H9 (cell line): Measurements from ENCODE around the gene PPFIA2. TPM values are rescaled to one million over a fixed set of nuclear protein-coding genes. Genes with fewer than 3 reads are reported as not detected.

Experiments used
- DNase-seq: peaks from one replicate; pipeline ENCODE4 v3.0.0-alpha.2; 2017
- H2AFZ ChIP-seq: one replicate; pipeline ENCODE4 v1.6.1; 2013; ENCODE audit warnings: mild to moderate bottlenecking, low read length, control low read depth, moderate library complexity
- H2AK5ac ChIP-seq: 2 replicates; pipeline ENCODE4 v1.6.1; 2013; ENCODE audit warnings: low read length, control low read depth, mixed read lengths; ENCODE audit not compliant: insufficient read length
- H2BK120ac ChIP-seq: one replicate; pipeline ENCODE4 v1.6.1; 2013; ENCODE audit warnings: low read depth, mild to moderate bottlenecking, low read length, control low read depth, inconsistent platforms; ENCODE audit not compliant: poor library complexity, severe bottlenecking
- H2BK12ac ChIP-seq: 2 replicates; pipeline ENCODE4 v1.6.1; 2013; ENCODE audit warnings: low read length, control low read depth, mixed read lengths, low read depth; ENCODE audit not compliant: insufficient read length
- H2BK15ac ChIP-seq: 2 replicates; pipeline ENCODE4 v1.6.1; 2013; ENCODE audit warnings: low read depth, low read length, control low read depth
- H2BK20ac ChIP-seq: one replicate; pipeline ENCODE4 v1.6.1; 2013; ENCODE audit warnings: low read depth, mild to moderate bottlenecking, low read length, control low read depth, inconsistent platforms; ENCODE audit not compliant: poor library complexity, severe bottlenecking
- H2BK5ac ChIP-seq: 2 replicates; pipeline ENCODE4 v1.6.1; 2013; ENCODE audit warnings: low read length, control low read depth, mixed read lengths; ENCODE audit not compliant: insufficient read length
- H3K14ac ChIP-seq: 2 replicates; pipeline ENCODE4 v1.6.1; 2013; ENCODE audit warnings: low read length, control low read depth; ENCODE audit not compliant: insufficient read depth
- H3K18ac ChIP-seq: 2 replicates; pipeline ENCODE4 v1.6.1; 2013; ENCODE audit warnings: low read depth, mild to moderate bottlenecking, mixed read lengths, low read length, control low read depth; ENCODE audit not compliant: insufficient read length
- H3K23ac ChIP-seq: 2 replicates; pipeline ENCODE4 v1.6.1; 2013; ENCODE audit warnings: low read length, control low read depth, mixed read lengths, low read depth; ENCODE audit not compliant: insufficient read length
- H3K23me2 ChIP-seq: 2 replicates; pipeline ENCODE4 v1.6.1; 2013; ENCODE audit warnings: low read depth, mild to moderate bottlenecking, mixed read lengths, low read length, control low read depth; ENCODE audit not compliant: insufficient read length, poor library complexity, severe bottlenecking
- H3K27ac ChIP-seq: 2 replicates; pipeline ENCODE4 v1.5.1; 2013; ENCODE audit warnings: low read length, control low read depth, mixed read lengths, low read depth; ENCODE audit not compliant: insufficient read length
- H3K27me3 ChIP-seq: 2 replicates; pipeline ENCODE4 v1.6.1; 2013; ENCODE audit warnings: low read length, control low read depth, inconsistent platforms; ENCODE audit not compliant: insufficient read depth
- H3K4ac ChIP-seq: 2 replicates; pipeline ENCODE4 v1.6.1; 2013; ENCODE audit warnings: low read depth, mild to moderate bottlenecking, control low read depth, inconsistent platforms, low read length, moderate library complexity
- H3K4me1 ChIP-seq: 2 replicates; pipeline ENCODE4 v1.6.1; 2013; ENCODE audit warnings: low read length, control low read depth, inconsistent platforms; ENCODE audit not compliant: insufficient read depth
- H3K4me2 ChIP-seq: 2 replicates; pipeline ENCODE4 v1.6.1; 2013; ENCODE audit warnings: low read length, control low read depth, mixed read lengths; ENCODE audit not compliant: insufficient read length, insufficient read depth
- H3K56ac ChIP-seq: 2 replicates; pipeline ENCODE4 v1.6.1; 2013; ENCODE audit warnings: low read depth, mild to moderate bottlenecking, mixed read lengths, low read length, control low read depth; ENCODE audit not compliant: insufficient read length
- H3K79me1 ChIP-seq: 2 replicates; pipeline ENCODE4 v1.6.1; 2013; ENCODE audit warnings: low read depth, mild to moderate bottlenecking, moderate library complexity, low read length, control low read depth, inconsistent platforms; ENCODE audit not compliant: insufficient read depth, poor library complexity, severe bottlenecking
- H3K79me2 ChIP-seq: 2 replicates; pipeline ENCODE4 v1.6.1; 2013; ENCODE audit warnings: low read length, control low read depth, inconsistent platforms; ENCODE audit not compliant: insufficient read depth
- H3K9ac ChIP-seq: 2 replicates; pipeline ENCODE4 v1.6.1; 2013; ENCODE audit warnings: low read length, control low read depth, mixed read lengths; ENCODE audit not compliant: insufficient read length; ENCODE audit errors: extremely low read depth
- H3K9me3 ChIP-seq: one replicate; pipeline ENCODE4 v1.6.1; 2013; ENCODE audit warnings: low read depth, low read length, inconsistent platforms; ENCODE audit not compliant: control insufficient read depth
- H3T11ph ChIP-seq: one replicate; pipeline ENCODE4 v1.6.1; 2013; ENCODE audit warnings: mild to moderate bottlenecking, low read length, control low read depth, inconsistent platforms
- H4K20me1 ChIP-seq: one replicate; pipeline ENCODE4 v1.6.1; 2013; ENCODE audit not compliant: control insufficient read depth, insufficient read length, insufficient read depth
- H4K5ac ChIP-seq: 2 replicates; pipeline ENCODE4 v1.6.1; 2013; ENCODE audit warnings: low read depth, mild to moderate bottlenecking, mixed read lengths, low read length, control low read depth; ENCODE audit not compliant: insufficient read length
- H4K8ac ChIP-seq: replicated peaks from 2 replicates; pipeline ENCODE4 v1.6.1; 2013; ENCODE audit warnings: low read length, control low read depth, mixed read lengths, low read depth; ENCODE audit not compliant: insufficient read length
- H4K91ac ChIP-seq: 2 replicates; pipeline ENCODE4 v1.6.1; 2013; ENCODE audit warnings: low read depth, mild to moderate bottlenecking, moderate library complexity, mixed read lengths, low read length, control low read depth; ENCODE audit not compliant: insufficient read length
- H3K27ac Mint-ChIP-seq, 3 experiments: 2 replicates in 2 of 3; 3 replicates in 1 of 3; pipeline ENCODE4 v1.8.0; 2020 to 2021; ENCODE audit warnings: mixed read lengths in 3 of 3, mild to moderate bottlenecking in 1 of 3, moderate library complexity in 1 of 3
- H3K27me3 Mint-ChIP-seq: 2 replicates; pipeline ENCODE4 v1.8.0; 2021; ENCODE audit warnings: low read depth, mild to moderate bottlenecking, moderate library complexity, mixed read lengths
- H3K36me3 Mint-ChIP-seq, 3 experiments: 2 replicates in 2 of 3; 3 replicates in 1 of 3; pipeline ENCODE4 v1.8.0; 2020 to 2021; ENCODE audit warnings: low read depth in 3 of 3, mixed read lengths in 3 of 3; ENCODE audit not compliant: insufficient read depth in 1 of 3
- H3K4me1 Mint-ChIP-seq, 2 experiments: 2 replicates each; pipeline ENCODE4 v1.8.0; 2020; ENCODE audit warnings: mixed read lengths in 2 of 2
- H3K4me3 Mint-ChIP-seq, 2 experiments: 2 replicates in 1 of 2; 3 replicates in 1 of 2; pipeline ENCODE4 v1.8.0; 2020 to 2021; ENCODE audit warnings: mild to moderate bottlenecking in 2 of 2, mixed read lengths in 2 of 2, moderate library complexity in 1 of 2
- H3K9me3 Mint-ChIP-seq, 2 experiments: 2 replicates in 1 of 2; 3 replicates in 1 of 2; pipeline ENCODE4 v1.8.0; 2020; ENCODE audit warnings: mild to moderate bottlenecking in 2 of 2, mixed read lengths in 2 of 2, moderate library complexity in 1 of 2
- WGBS: extraction: QIAGEN DNeasy Blood & Tissue Kit; methylation state at CpG from one replicate; pipeline ENCODE4 v1.1.7; 2013; ENCODE audit warnings: missing lambda C conversion rate, low lambda C conversion rate, mixed read lengths; ENCODE audit not compliant: insufficient read length; ENCODE audit errors: extremely low coverage; 5-methylcytosine and 5-hydroxymethylcytosine counted together
- total RNA-seq: library from RNA; stranded (reverse); gene quantifications from 2 replicates; pipeline ENCODE4 v1.2.1, GENCODE V29; 2021
- TF ChIP-seq, protein P1 (sequence below): fragments of 200-600 bp; sonication (generic); conservative IDR thresholded peaks from 3 replicates; pipeline ENCODE4 v1.8.0; 2021; ENCODE audit warnings: antibody characterized with exemption, mild to moderate bottlenecking

The PPFIA2 gene
- total RNA-seq, 1 experiment from 2014 or later, result 1.3 TPM

DNA sequence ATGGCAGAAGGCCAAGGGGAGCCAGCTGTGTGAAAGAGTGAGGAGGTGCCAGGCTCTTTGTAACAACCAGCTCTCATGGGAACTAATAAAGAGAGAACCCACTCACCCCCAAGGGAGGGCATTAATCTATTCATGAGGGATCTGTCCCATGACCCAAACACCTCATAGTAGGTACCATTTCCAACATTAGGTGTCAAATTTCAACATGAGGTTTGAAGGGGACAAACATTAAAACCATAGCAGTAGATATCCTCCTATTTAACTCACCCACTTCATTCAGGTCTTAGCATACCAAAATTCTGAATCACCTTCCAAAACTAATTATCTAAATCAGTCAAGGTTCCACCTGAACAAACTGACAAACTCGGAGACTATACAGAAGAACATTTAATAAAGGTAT, 75.3 kb downstream of the PPFIA2 start:
- Histone ChIP-seq H3K4me1 (no peaks in the 10 kb centered on the region), H2AFZ (no peak overlapping the region), H3K23me2 (no peaks in the 10 kb centered on the region), H3K4ac (no peak overlapping the region), H4K91ac (no peak overlapping the region), H3K23ac (no peak overlapping the region), H3K9me3 (no peaks in the 10 kb centered on the region), H3K56ac (no peak overlapping the region), H2BK120ac (no peak overlapping the region), H3K27me3 (no peaks in the 10 kb centered on the region), H4K20me1 (no peaks in the 10 kb centered on the region), H3K4me2 (no peak overlapping the region), H4K5ac (no peak overlapping the region), H3K79me1 (no peaks in the 10 kb centered on the region), H3K27ac (no peak overlapping the region), H3K79me2 (no peaks in the 10 kb centered on the region), H4K8ac (no peak overlapping the region), H3K18ac (no peak overlapping the region), H3T11ph (no peak overlapping the region), H2BK12ac (no peak overlapping the region), H3K14ac (no peak overlapping the region), H3K9ac (no peak overlapping the region), H2BK20ac (no peak overlapping the region), H2BK15ac (no peak overlapping the region), H2AK5ac (no peak overlapping the region), H2BK5ac (no peak overlapping the region)
- WGBS, result no CpG with 5 or more reads among the region's 1 CpG
- H3K4me1 Mint-ChIP-seq, result no peaks in the 10 kb centered on the region
- TF ChIP-seq, protein P1, sequence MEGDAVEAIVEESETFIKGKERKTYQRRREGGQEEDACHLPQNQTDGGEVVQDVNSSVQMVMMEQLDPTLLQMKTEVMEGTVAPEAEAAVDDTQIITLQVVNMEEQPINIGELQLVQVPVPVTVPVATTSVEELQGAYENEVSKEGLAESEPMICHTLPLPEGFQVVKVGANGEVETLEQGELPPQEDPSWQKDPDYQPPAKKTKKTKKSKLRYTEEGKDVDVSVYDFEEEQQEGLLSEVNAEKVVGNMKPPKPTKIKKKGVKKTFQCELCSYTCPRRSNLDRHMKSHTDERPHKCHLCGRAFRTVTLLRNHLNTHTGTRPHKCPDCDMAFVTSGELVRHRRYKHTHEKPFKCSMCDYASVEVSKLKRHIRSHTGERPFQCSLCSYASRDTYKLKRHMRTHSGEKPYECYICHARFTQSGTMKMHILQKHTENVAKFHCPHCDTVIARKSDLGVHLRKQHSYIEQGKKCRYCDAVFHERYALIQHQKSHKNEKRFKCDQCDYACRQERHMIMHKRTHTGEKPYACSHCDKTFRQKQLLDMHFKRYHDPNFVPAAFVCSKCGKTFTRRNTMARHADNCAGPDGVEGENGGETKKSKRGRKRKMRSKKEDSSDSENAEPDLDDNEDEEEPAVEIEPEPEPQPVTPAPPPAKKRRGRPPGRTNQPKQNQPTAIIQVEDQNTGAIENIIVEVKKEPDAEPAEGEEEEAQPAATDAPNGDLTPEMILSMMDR, result no peak
- H3K27ac Mint-ChIP-seq, result no peak overlapping the region
- H3K36me3 Mint-ChIP-seq, result no peaks in the 10 kb centered on the region
- H3K9me3 Mint-ChIP-seq, result no peaks in the 10 kb centered on the region
- H3K27me3 Mint-ChIP-seq, result no peaks in the 10 kb centered on the region; the same call in 1 of the 2 replicates
- H3K4me3 Mint-ChIP-seq, result no peak overlapping the region
- no peak for DNase-seq
